ENCODE results near the gene STARD5. TPM values are rescaled to one million over a fixed set of nuclear protein-coding genes. Genes with fewer than 3 reads are reported as not detected.

STARD5 gene
- total RNA-seq, 3 donors from 2014 or later (not counting 1 experiment from before 2014, with no cell fraction given) = 4.7 to 6.6 (median 6.3) TPM

GRCh38 chr15:81303244-81304225 is 20.4 kb downstream of the STARD5 start:
- WGBS (ENCODE audit: insufficient coverage) = 63% methylated on average over 8 of the region's 9 CpGs
- Histone ChIP-seq H3K4me1 (ENCODE audit: control insufficient read depth, insufficient read depth, low read length) (peaks cover 78% of the 10 kb centered on the region), H3K36me3 (ENCODE audit: control insufficient read depth, insufficient read depth, low read length) (peaks cover 94% of the 10 kb centered on the region), H3K27me3 (ENCODE audit: control insufficient read depth, insufficient read depth, low read length) (no peaks in the 10 kb centered on the region), H3K4me3 (ENCODE audit: low read length) (no peak overlapping the region), H3K9me3 (ENCODE audit: control insufficient read depth, insufficient read depth, low read length) (no peaks in the 10 kb centered on the region), H3K27ac (ENCODE audit: low read length) (peak overlapping the region; percentile 81)
- DNase-seq (peak in 1 of 2 donors; percentile 68), ATAC-seq (no peak)
- H3K27ac Mint-ChIP-seq = peak overlapping the region; percentile 97 to 98
- peak overlapping the region; percentile 99 for H3K4me3 Mint-ChIP-seq
- no peaks in the 10 kb centered on the region for H3K9me3 Mint-ChIP-seq
- peaks cover 87 to 88% of the 10 kb centered on the region in 2 donors for H3K4me1 Mint-ChIP-seq
- no peak for TF ChIP-seq CTCF (IDR thresholded peaks at IDR 0.05)
- peaks cover 53% of the 10 kb centered on the region for H3K36me3 Mint-ChIP-seq
- intact Hi-C loops (cut with micrococcal nuclease) = no loop called here
- H3K27me3 Mint-ChIP-seq (ENCODE audit: low read depth in 2 of 2) = no peaks in the 10 kb centered on the region

DNA sequence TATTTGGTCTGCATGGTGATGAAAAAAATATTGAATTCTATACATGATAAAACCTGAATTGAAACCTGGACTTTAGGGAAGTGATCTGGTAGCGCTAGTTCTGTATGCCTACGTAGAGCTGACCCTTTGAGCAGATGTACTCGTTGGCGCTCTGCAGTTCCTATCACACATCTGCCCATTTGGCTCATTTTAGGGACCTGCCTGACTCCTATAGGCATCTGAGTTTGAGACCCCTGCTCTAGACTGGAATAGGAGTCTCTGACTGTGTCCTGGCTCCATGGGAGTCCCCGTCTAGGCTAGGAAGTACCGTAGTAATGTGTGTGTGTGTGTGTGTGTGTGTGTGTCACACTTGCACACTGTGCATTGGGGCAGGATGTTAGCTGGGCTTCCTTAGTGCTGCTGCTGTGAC is 21.2 kb downstream of the STARD5 start:
- no peaks in the 10 kb centered on the region for H3K27me3 Mint-ChIP-seq (ENCODE audit: low read depth in 2 of 2)
- peak overlapping the region; percentile 81 for H3K27ac ChIP-seq (ENCODE audit: low read length)
- peak overlapping the region; percentile 99 for H3K4me3 Mint-ChIP-seq
- peak in 2 of 3 donors; percentile 37 to 44 for ATAC-seq
- H3K4me1 Mint-ChIP-seq = peaks cover 96% of the 10 kb centered on the region in 2 donors
- H3K4me1 ChIP-seq (ENCODE audit: control insufficient read depth, insufficient read depth, low read length) = peaks cover 86% of the 10 kb centered on the region
- peaks cover 53% of the 10 kb centered on the region for H3K36me3 Mint-ChIP-seq
- no peaks in the 10 kb centered on the region for H3K9me3 Mint-ChIP-seq
- DNase-seq = peak in 1 of 2 donors; percentile 48
- peaks cover 85% of the 10 kb centered on the region for H3K36me3 ChIP-seq (ENCODE audit: control insufficient read depth, insufficient read depth, low read length)
- intact Hi-C loops (cut with micrococcal nuclease) = no loop called here
- H3K27ac Mint-ChIP-seq = peak overlapping the region; percentile 97 to 98
- H3K4me3 ChIP-seq (ENCODE audit: low read length) = no peak overlapping the region
- TF ChIP-seq CTCF (IDR thresholded peaks at IDR 0.05) = no peak
- H3K27me3 ChIP-seq (ENCODE audit: control insufficient read depth, insufficient read depth, low read length) = no peaks in the 10 kb centered on the region
- H3K9me3 ChIP-seq (ENCODE audit: control insufficient read depth, insufficient read depth, low read length) = no peaks in the 10 kb centered on the region
- WGBS (ENCODE audit: insufficient coverage) = 26% methylated on average over 6 of the region's 6 CpGs

GRCh38 chr15:81301815-81302399 is 22.0 kb downstream of the STARD5 start:
- intact Hi-C loops (cut with micrococcal nuclease) = loop anchor here (2.0 kb wide), 1 partner anchor 23 kb away; the partner anchor contains the start of gene STARD5
- Histone ChIP-seq H3K4me1 (ENCODE audit: control insufficient read depth, insufficient read depth, low read length) (peaks cover 84% of the 10 kb centered on the region), H3K4me3 (ENCODE audit: low read length) (peak overlapping the region; percentile 72), H3K36me3 (ENCODE audit: control insufficient read depth, insufficient read depth, low read length) (peaks cover 77% of the 10 kb centered on the region), H3K27me3 (ENCODE audit: control insufficient read depth, insufficient read depth, low read length) (no peaks in the 10 kb centered on the region), H3K27ac (ENCODE audit: low read length) (peak overlapping the region; percentile 81), H3K9me3 (ENCODE audit: control insufficient read depth, insufficient read depth, low read length) (no peaks in the 10 kb centered on the region)
- H3K27ac Mint-ChIP-seq = peak overlapping the region; percentile 97 to 98
- no peaks in the 10 kb centered on the region for H3K27me3 Mint-ChIP-seq (ENCODE audit: low read depth in 2 of 2)
- DNase-seq (peak in 1 of 2 donors; percentile 39), ATAC-seq (peak; percentile 49 to 70 (median 61))
- no peaks in the 10 kb centered on the region for H3K9me3 Mint-ChIP-seq
- no peak for TF ChIP-seq CTCF (IDR thresholded peaks at IDR 0.05)
- peaks cover 97 to 98% of the 10 kb centered on the region in 2 donors for H3K4me1 Mint-ChIP-seq
- 8% methylated on average over 5 of the region's 5 CpGs for WGBS (ENCODE audit: insufficient coverage)
- H3K36me3 Mint-ChIP-seq = peaks cover 48% of the 10 kb centered on the region
- H3K4me3 Mint-ChIP-seq = peak overlapping the region; percentile 99

Data from natural killer cell (primary cell).